Mesenchymal stem cell (in vitro differentiated cells and primary cell): ENCODE measurements around the gene FBXO17.

ENCODE experiments used
- DNase-seq: peaks from one replicate; pipeline ENCODE4 v3.0.0-alpha.2; 2013
- H2AFZ ChIP-seq: one replicate; pipeline ENCODE4 v1.6.1; 2013; ENCODE audit warnings: low read depth, mild to moderate bottlenecking, control low read depth, inconsistent platforms, low read length, moderate library complexity
- H2AK5ac ChIP-seq: 2 replicates; pipeline ENCODE4 v1.6.1; 2013; ENCODE audit warnings: low read length, moderate library complexity, mild to moderate bottlenecking, inconsistent platforms; ENCODE audit not compliant: severe bottlenecking
- H2BK120ac ChIP-seq: one replicate; pipeline ENCODE4 v1.6.1; 2013; ENCODE audit warnings: low read depth, mild to moderate bottlenecking, inconsistent platforms, low read length, moderate library complexity
- H2BK12ac ChIP-seq, 2 experiments: one replicate each; pipeline ENCODE4 v1.6.1; 2013; ENCODE audit warnings: inconsistent platforms in 2 of 2, low read length in 2 of 2, mild to moderate bottlenecking in 2 of 2, moderate library complexity in 2 of 2, control low read depth in 1 of 2
- H2BK15ac ChIP-seq: one replicate; pipeline ENCODE4 v1.6.1; 2013; ENCODE audit warnings: mild to moderate bottlenecking, low read depth, inconsistent platforms; ENCODE audit not compliant: poor library complexity, severe bottlenecking
- H2BK5ac ChIP-seq: 2 replicates; pipeline ENCODE4 v1.6.1; 2013; ENCODE audit warnings: low read depth, mild to moderate bottlenecking, low read length, control low read depth, inconsistent platforms; ENCODE audit not compliant: poor library complexity, severe bottlenecking
- H3K14ac ChIP-seq, 2 experiments: one replicate each; pipeline ENCODE4 v1.6.1; 2013; ENCODE audit warnings: inconsistent platforms in 2 of 2, low read length in 2 of 2, control low read depth in 1 of 2, mild to moderate bottlenecking in 1 of 2, moderate library complexity in 1 of 2
- H3K18ac ChIP-seq, 2 experiments: one replicate each; pipeline ENCODE4 v1.6.1; 2013; ENCODE audit warnings: inconsistent platforms in 2 of 2, low read length in 2 of 2, control low read depth in 1 of 2, low read depth in 1 of 2, mild to moderate bottlenecking in 1 of 2
- H3K23ac ChIP-seq, 2 experiments: one replicate each; pipeline ENCODE4 v1.6.1; 2013; ENCODE audit warnings: inconsistent platforms in 2 of 2, low read length in 2 of 2, mild to moderate bottlenecking in 2 of 2, moderate library complexity in 2 of 2, control low read depth in 1 of 2
- H3K27ac ChIP-seq: 2 replicates; pipeline ENCODE4 v1.5.1; 2013; ENCODE audit warnings: mild to moderate bottlenecking, moderate library complexity, low read length, control low read depth, inconsistent platforms; ENCODE audit not compliant: poor library complexity, severe bottlenecking
- H3K27me3 ChIP-seq, 2 experiments: 2 replicates each; pipeline versions ENCODE4 v1.6.1 to v1.7.0; 2013; ENCODE audit warnings: low read length in 2 of 2, mild to moderate bottlenecking in 2 of 2, moderate library complexity in 2 of 2, control low read depth in 1 of 2, inconsistent platforms in 1 of 2; ENCODE audit not compliant: control insufficient read depth in 1 of 2, insufficient read depth in 1 of 2
- H3K36me3 ChIP-seq, 2 experiments: 2 replicates each; pipeline versions ENCODE4 v1.6.1 to v1.7.0; 2013; ENCODE audit warnings: low read length in 2 of 2, control low read depth in 1 of 2, inconsistent platforms in 1 of 2, low read depth in 1 of 2, mild to moderate bottlenecking in 1 of 2; ENCODE audit not compliant: insufficient read depth in 2 of 2, control insufficient read depth in 1 of 2
- H3K4ac ChIP-seq, 2 experiments: one replicate each; pipeline ENCODE4 v1.6.1; 2013; ENCODE audit warnings: inconsistent platforms in 2 of 2, low read length in 2 of 2, mild to moderate bottlenecking in 2 of 2, moderate library complexity in 2 of 2, control low read depth in 1 of 2, low read depth in 1 of 2
- H3K4me1 ChIP-seq: 2 replicates; pipeline ENCODE4 v1.6.1; 2013; ENCODE audit warnings: low read depth, low read length, control low read depth; ENCODE audit not compliant: control insufficient read depth, insufficient read depth
- H3K4me2 ChIP-seq: 2 replicates; pipeline ENCODE4 v1.6.1; 2013; ENCODE audit warnings: low read length, mild to moderate bottlenecking, inconsistent platforms; ENCODE audit not compliant: poor library complexity, severe bottlenecking
- H3K4me3 ChIP-seq, 2 experiments: 2 replicates each; pipeline versions ENCODE4 v1.5.1 to v1.7.0; 2013; ENCODE audit warnings: low read length in 2 of 2, mild to moderate bottlenecking in 2 of 2, control low read depth in 1 of 2, low read depth in 1 of 2; ENCODE audit not compliant: insufficient read depth in 1 of 2
- H3K79me1 ChIP-seq: replicated peaks from 2 replicates; pipeline ENCODE4 v1.6.1; 2013; ENCODE audit warnings: mild to moderate bottlenecking, control low read depth, low read length, inconsistent platforms; ENCODE audit not compliant: poor library complexity, severe bottlenecking
- H3K9ac ChIP-seq: 2 replicates; pipeline ENCODE4 v1.7.0; 2013; ENCODE audit warnings: mild to moderate bottlenecking, low read length, moderate library complexity
- H3K9me3 ChIP-seq: 2 replicates; pipeline ENCODE4 v1.7.0; 2013; ENCODE audit warnings: mild to moderate bottlenecking, low read length; ENCODE audit not compliant: control insufficient read depth
- H4K8ac ChIP-seq: one replicate; pipeline ENCODE4 v1.6.1; 2013; ENCODE audit warnings: inconsistent platforms, mild to moderate bottlenecking, low read length, moderate library complexity
- H4K91ac ChIP-seq: one replicate; pipeline ENCODE4 v1.6.1; 2013; ENCODE audit warnings: mild to moderate bottlenecking, low read length, inconsistent platforms
- WGBS: methylation state at CpG from one replicate; pipeline ENCODE4 v1.1.7; 2013; ENCODE audit warnings: mixed read lengths; 5-methylcytosine and 5-hydroxymethylcytosine counted together

Gene FBXO17

DNA sequence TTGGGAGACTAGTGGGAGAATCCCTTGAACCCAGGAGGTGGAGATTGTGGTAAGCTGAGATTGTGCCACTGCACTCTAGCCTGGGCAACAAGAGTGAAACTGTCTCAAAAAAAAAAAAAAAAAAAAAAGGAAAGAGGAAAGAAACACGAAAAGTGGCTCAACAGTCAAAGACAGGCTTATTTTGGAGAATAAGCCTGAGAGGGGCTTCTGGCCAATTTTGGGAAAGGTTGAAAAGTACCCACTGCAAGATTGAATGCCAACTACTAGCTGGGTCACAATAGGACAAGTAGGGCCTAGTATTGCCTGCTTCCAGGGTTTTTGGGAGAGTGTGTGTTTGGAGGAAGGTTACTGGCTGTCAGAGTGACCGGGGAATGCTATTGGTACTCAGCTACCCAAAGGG lies 17.2 kb downstream of the FBXO17 start:
- Histone ChIP-seq H3K4me1 (peaks cover 14% of the 10 kb centered on the region), H2BK15ac (no peak overlapping the region), H2BK5ac (no peak overlapping the region), H3K9ac (no peak overlapping the region), H2BK12ac (no peak overlapping the region), H3K14ac (no peak overlapping the region), H4K91ac (no peak overlapping the region), H3K4ac (no peak overlapping the region), H3K27me3 (no peaks in the 10 kb centered on the region), H2AK5ac (peak overlapping the region; percentile 69), H2BK120ac (no peak overlapping the region), H3K4me2 (no peak overlapping the region), H3K4me3 (no peak overlapping the region), H3K79me1 (peaks cover 13% of the 10 kb centered on the region), H3K36me3 (no peaks in the 10 kb centered on the region), H3K23ac (peak overlapping the region in 1 of 2 experiments; percentile 69), H4K8ac (no peak overlapping the region), H3K9me3 (no peaks in the 10 kb centered on the region), H3K27ac (no peak overlapping the region), H3K18ac (no peak overlapping the region), H2AFZ (no peak overlapping the region)
- 94% methylated on average over 2 of the region's 2 CpGs for WGBS
- no peak for DNase-seq

DNA sequence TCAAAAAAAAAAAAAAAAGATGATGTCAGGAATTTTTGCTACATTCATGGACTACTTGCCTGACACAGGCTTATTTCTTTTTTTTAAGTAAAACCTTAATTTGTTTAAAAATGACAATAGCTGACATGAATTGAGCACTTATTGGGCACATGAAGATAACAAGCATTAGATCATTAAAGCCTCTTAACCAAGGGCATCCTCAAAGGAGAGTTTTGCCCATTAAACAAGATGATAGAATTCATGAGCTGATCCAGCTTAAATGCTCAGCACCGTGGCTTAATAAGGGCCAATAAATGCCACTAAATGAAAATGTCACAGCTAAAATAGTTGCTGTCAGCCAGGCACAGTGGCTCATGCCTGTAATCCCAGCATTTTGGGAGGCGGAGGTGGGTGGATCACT lies 19.3 kb downstream of the FBXO17 start:
- no peak overlapping the region for H2BK12ac ChIP-seq
- H2BK120ac ChIP-seq, result no peak overlapping the region
- no peak overlapping the region for H2AK5ac ChIP-seq
- no peaks in the 10 kb centered on the region for H3K9me3 ChIP-seq
- no peak for DNase-seq
- no peak overlapping the region for H2BK5ac ChIP-seq
- no peak overlapping the region for H3K4me3 ChIP-seq
- no peak overlapping the region for H3K4me2 ChIP-seq
- H2AFZ ChIP-seq, result no peak overlapping the region
- H3K9ac ChIP-seq, result no peak overlapping the region
- no peak overlapping the region for H3K4ac ChIP-seq
- no peak overlapping the region for H4K8ac ChIP-seq
- no peak overlapping the region for H3K18ac ChIP-seq
- H3K23ac ChIP-seq, result no peak overlapping the region
- H2BK15ac ChIP-seq, result no peak overlapping the region
- H3K79me1 ChIP-seq, result peaks cover 9% of the 10 kb centered on the region
- no peak overlapping the region for H4K91ac ChIP-seq
- H3K4me1 ChIP-seq, result peaks cover 23% of the 10 kb centered on the region
- H3K27me3 ChIP-seq, result no peaks in the 10 kb centered on the region
- WGBS, result 100% methylated on average over 2 of the region's 2 CpGs
- H3K14ac ChIP-seq, result no peak overlapping the region
- H3K36me3 ChIP-seq, result peaks cover 0 to 2% of the 10 kb centered on the region in 2 experiments
- H3K27ac ChIP-seq, result peak overlapping the region; percentile 53

DNA sequence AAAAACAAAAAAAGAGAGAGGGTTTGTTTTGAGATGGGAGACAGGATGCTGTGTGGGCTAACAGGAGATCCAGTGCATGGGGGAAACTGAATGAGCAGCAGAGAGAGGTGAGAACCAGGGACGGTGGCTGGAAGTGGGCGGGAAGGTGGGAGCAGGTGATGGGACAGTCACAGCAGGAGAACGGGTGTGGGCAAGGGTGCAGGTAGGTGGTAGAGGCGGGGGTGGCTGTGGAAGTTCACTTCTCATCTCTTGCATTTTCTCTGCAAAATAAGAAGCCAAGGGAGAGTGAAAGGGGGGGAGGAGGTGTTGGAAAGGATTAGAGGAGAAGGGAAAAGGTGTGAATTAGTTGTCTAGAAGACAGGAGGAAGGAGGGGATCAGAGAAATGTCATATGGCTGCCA lies 21.9 kb downstream of the FBXO17 start:
- peaks cover 30% of the 10 kb centered on the region for H3K4me1 ChIP-seq
- no peak overlapping the region for H2BK12ac ChIP-seq
- H3K79me1 ChIP-seq, result peaks cover 14% of the 10 kb centered on the region
- H3K4me2 ChIP-seq, result no peak overlapping the region
- no peak overlapping the region for H3K14ac ChIP-seq
- no peak overlapping the region for H3K23ac ChIP-seq
- H3K9ac ChIP-seq, result no peak overlapping the region
- H3K36me3 ChIP-seq, result peaks cover 2 to 10% of the 10 kb centered on the region in 2 experiments
- H4K91ac ChIP-seq, result no peak overlapping the region
- H3K27ac ChIP-seq, result peak overlapping the region; percentile 52
- H2AK5ac ChIP-seq, result peak overlapping the region; percentile 99
- H3K4me3 ChIP-seq, result peak overlapping the region in 1 of 2 experiments; percentile 15
- H3K4ac ChIP-seq, result no peak overlapping the region
- no peak overlapping the region for H2AFZ ChIP-seq
- H3K18ac ChIP-seq, result no peak overlapping the region
- 57% methylated on average over 4 of the region's 4 CpGs for WGBS
- H2BK5ac ChIP-seq, result no peak overlapping the region
- no peaks in the 10 kb centered on the region for H3K27me3 ChIP-seq
- H4K8ac ChIP-seq, result no peak overlapping the region
- no peaks in the 10 kb centered on the region for H3K9me3 ChIP-seq
- no peak overlapping the region for H2BK120ac ChIP-seq
- DNase-seq, result no peak
- H2BK15ac ChIP-seq, result no peak overlapping the region

DNA sequence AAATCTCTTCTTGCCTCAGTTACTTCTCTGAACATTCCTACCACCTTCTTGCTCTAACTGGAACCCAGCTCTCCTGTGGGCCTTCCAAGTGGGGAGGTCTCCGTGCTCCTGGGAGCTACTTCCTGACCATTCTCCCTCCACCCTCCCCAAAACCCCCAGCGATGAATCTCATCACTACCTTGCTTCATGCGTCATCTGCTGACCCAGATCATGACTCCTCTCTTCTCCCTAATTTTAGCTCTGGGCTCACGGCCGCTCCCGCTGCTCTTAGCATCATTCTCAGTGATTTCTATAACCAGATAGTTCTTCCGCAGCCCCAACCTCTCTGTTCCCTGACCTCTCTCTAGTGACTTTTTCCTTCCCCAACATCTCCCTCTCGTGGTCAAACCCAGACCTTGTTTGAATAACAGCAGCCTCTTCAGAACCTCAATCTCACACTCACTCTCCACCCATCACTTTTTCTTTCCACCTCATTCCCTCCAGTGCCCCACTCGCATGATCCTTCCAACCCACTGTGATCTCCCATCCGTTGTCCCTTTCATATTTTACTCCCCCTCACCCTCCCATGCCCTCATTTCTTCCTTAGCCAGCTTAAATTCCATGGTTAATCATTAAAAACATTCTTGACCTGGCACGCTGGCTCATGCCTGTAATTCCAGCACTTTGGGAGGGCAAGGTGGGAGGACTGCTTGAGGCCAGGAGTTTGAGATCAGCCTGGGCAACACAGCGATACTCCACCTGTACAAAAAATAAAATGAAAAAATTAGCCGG lies 23.0 kb downstream of the FBXO17 start:
- Histone ChIP-seq H2BK15ac (no peak overlapping the region), H3K79me1 (peaks cover 11% of the 10 kb centered on the region), H3K4me1 (peaks cover 30% of the 10 kb centered on the region), H2AFZ (no peak overlapping the region), H2BK12ac (no peak overlapping the region), H2AK5ac (peak overlapping the region; percentile 96), H4K91ac (no peak overlapping the region), H3K23ac (no peak overlapping the region), H3K4ac (no peak overlapping the region), H2BK5ac (peak overlapping the region; percentile 59), H3K4me3 (no peak overlapping the region), H3K9me3 (no peaks in the 10 kb centered on the region), H2BK120ac (no peak overlapping the region), H3K27ac (peak overlapping the region; percentile 87), H3K27me3 (no peaks in the 10 kb centered on the region), H4K8ac (no peak overlapping the region), H3K36me3 (peaks cover 5 to 18% of the 10 kb centered on the region in 2 experiments), H3K9ac (no peak overlapping the region), H3K18ac (no peak overlapping the region), H3K14ac (no peak overlapping the region), H3K4me2 (peak overlapping the region; percentile 53)
- DNase-seq, result peak; percentile 49
- WGBS, result 74% methylated on average over 13 of the region's 13 CpGs
